HepG2 (cell line): ENCODE data around the gene KCTD16. TPM values are rescaled to one million over a fixed set of nuclear protein-coding genes. Genes with fewer than 3 reads are reported as not detected.

Experiments used
- SALL2 ChIP-seq: sonication (generic); formaldehyde crosslinking; IDR thresholded peaks from 2 replicates; pipeline ENCODE4 v1.8.1; 2023; ENCODE audit warnings: mild to moderate bottlenecking, missing genetic modification reagents, inconsistent platforms
- SNAI1 ChIP-seq: sonication (generic); formaldehyde crosslinking; IDR thresholded peaks from 2 replicates; pipeline ENCODE4 v1.5.0; 2020; ENCODE audit warnings: mild to moderate bottlenecking, missing genetic modification reagents, borderline replicate concordance
- ZBTB42 ChIP-seq: sonication (generic); formaldehyde crosslinking; IDR thresholded peaks from 2 replicates; pipeline ENCODE4 v1.5.0; 2020; ENCODE audit warnings: mild to moderate bottlenecking, missing genetic modification reagents
- ZIK1 ChIP-seq: sonication (generic); formaldehyde crosslinking; IDR thresholded peaks from 2 replicates; pipeline ENCODE4 v1.5.0; 2020; ENCODE audit warnings: mild to moderate bottlenecking, low read depth, missing genetic modification reagents, borderline replicate concordance
- ZNF225 ChIP-seq: sonication (generic); formaldehyde crosslinking; IDR thresholded peaks from 2 replicates; pipeline ENCODE4 v1.4.0; 2020; ENCODE audit warnings: mild to moderate bottlenecking, missing genetic modification reagents
- ZNF609 ChIP-seq: sonication (generic); formaldehyde crosslinking; IDR thresholded peaks from 2 replicates; pipeline ENCODE4 v1.4.0; 2020; ENCODE audit warnings: mild to moderate bottlenecking, missing genetic modification reagents, borderline replicate concordance
- ZNF740 ChIP-seq: sonication (generic); formaldehyde crosslinking; IDR thresholded peaks from 2 replicates; pipeline ENCODE4 v1.4.0; 2020; ENCODE audit warnings: missing genetic modification reagents
- polyA plus RNA-seq, 8 experiments: library from polyadenylated mRNA; depleted of rRNA in 3 of 8; stranded (reverse) in 7 of 8; unstranded in 1 of 8; fragments of >200 nt; fragmentation: Illumina TruSeq in 4 of 8; extraction: Trizol in 4 of 8; gene quantifications; 2 replicates each; pipeline versions ENCODE4 v1.2.1 to v1.2.3, GENCODE V29; 2011 to 2016; ENCODE audit warnings: low read depth in 4 of 8, missing spikeins in 1 of 8, mixed read lengths in 1 of 8; ENCODE audit not compliant: insufficient read depth in 1 of 8
- total RNA-seq, 5 experiments: library from RNA; depleted of rRNA; stranded (reverse); fragments of >200 nt; fragmentation: Illumina TruSeq; extraction: Trizol; gene quantifications; 2 replicates each; pipeline ENCODE4 v1.2.3, GENCODE V29; 2016; ENCODE audit warnings: low read depth in 1 of 5

The KCTD16 gene
- total and polyA plus RNA-seq, 2 of the 13 experiments (the other 11 are each of a cell fraction or from before 2014, with no cell fraction given) = 0.02 to 0.09 TPM

GRCh38 chr5:144267961-144268513 is 97.4 kb downstream of the KCTD16 start (continued):
- TF ChIP-seq ZNF740 (no peak), SALL2 (CRISPR knock-in tag) (no peak), SNAI1 (CRISPR knock-in tag) (no peak), ZNF609 (CRISPR knock-in tag) (no peak), ZBTB42 (no peak), ZIK1 (no peak), ZNF225 (no peak)
